GM12878 (cell line): Measurements from ENCODE around the gene TAS2R3. TPM values are rescaled to one million over a fixed set of nuclear protein-coding genes. Genes with fewer than 3 reads are reported as not detected.

Experiments used
- BCLAF1 ChIP-seq: fragments of 450-650 bp; IDR thresholded peaks from 2 replicates; pipeline ENCODE4 v1.6.1; 2017; ENCODE audit warnings: antibody characterized with exemption, mild to moderate bottlenecking, moderate library complexity
- BHLHE40 ChIP-seq, 2 experiments: fragments of 450-650 bp in 1 of 2; IDR thresholded peaks; 2 replicates each; pipeline ENCODE4 v1.6.1; 2011 to 2017; ENCODE audit warnings: low read depth in 2 of 2, borderline replicate concordance in 1 of 2, improper control_type of control experiment in 1 of 2, low read length in 1 of 2, mild to moderate bottlenecking in 1 of 2
- CREB1 ChIP-seq: IDR thresholded peaks from 2 replicates; pipeline ENCODE4 v1.6.1; 2012; ENCODE audit warnings: low read depth, mild to moderate bottlenecking, inconsistent platforms
- E2F8 ChIP-seq: fragments of 450-650 bp; IDR thresholded peaks from 2 replicates; pipeline ENCODE4 v1.6.1; 2018; ENCODE audit warnings: mild to moderate bottlenecking, low read depth, moderate library complexity; ENCODE audit not compliant: partially characterized antibody
- HDAC2 ChIP-seq: fragments of 200-600 bp; sonication (generic); IDR thresholded peaks from 2 replicates; pipeline ENCODE4 v1.6.1; 2017
- IRF3 ChIP-seq: fragments of 450-650 bp; IDR thresholded peaks from 2 replicates; pipeline ENCODE4 v1.6.1; 2014; ENCODE audit warnings: mild to moderate bottlenecking
- JUNB ChIP-seq: IDR thresholded peaks from 2 replicates; pipeline ENCODE4 v1.6.1; 2016; ENCODE audit warnings: antibody characterized with exemption, mild to moderate bottlenecking
- KAT2A ChIP-seq: conservative IDR thresholded peaks from 2 replicates; pipeline ENCODE4 v1.6.1; 2011; ENCODE audit warnings: low read depth, low read length; ENCODE audit not compliant: control insufficient read depth
- NBN ChIP-seq: fragments of 450-650 bp; IDR thresholded peaks from 2 replicates; pipeline ENCODE4 v1.6.1; 2016
- NFYB ChIP-seq: IDR thresholded peaks from 2 replicates; pipeline ENCODE4 v1.6.1; 2011; ENCODE audit warnings: low read depth, mild to moderate bottlenecking, low read length, improper control_type of control experiment, moderate library complexity; ENCODE audit not compliant: insufficient read depth
- RAD21 ChIP-seq: IDR thresholded peaks from 2 replicates; pipeline ENCODE4 v1.6.1; 2011; ENCODE audit warnings: mild to moderate bottlenecking, low read depth, low read length, moderate library complexity; ENCODE audit not compliant: insufficient read depth
- SIN3A ChIP-seq: IDR thresholded peaks from 2 replicates; pipeline ENCODE4 v1.6.1; 2012; ENCODE audit warnings: low read depth, low read length, improper control_type of control experiment
- SIX5 ChIP-seq: IDR thresholded peaks from 2 replicates; pipeline ENCODE4 v1.6.1; 2011; ENCODE audit warnings: mild to moderate bottlenecking, low read depth, low read length, moderate library complexity; ENCODE audit not compliant: severe bottlenecking
- USF2 ChIP-seq: IDR thresholded peaks from 2 replicates; pipeline ENCODE4 v1.6.1; 2011; ENCODE audit warnings: low read depth, low read length, improper control_type of control experiment, borderline replicate concordance
- ZBTB11 ChIP-seq: fragments of 450-650 bp; formaldehyde crosslinking; IDR thresholded peaks from 2 replicates; pipeline ENCODE4 v1.5.0; 2022; ENCODE audit warnings: mild to moderate bottlenecking, missing genetic modification characterization
- ZNF622 ChIP-seq: fragments of 450-650 bp; IDR thresholded peaks from 2 replicates; pipeline ENCODE4 v1.6.1; 2017; ENCODE audit warnings: mild to moderate bottlenecking, inconsistent platforms
- polyA plus RNA-seq, 11 experiments: library from polyadenylated mRNA; depleted of rRNA in 4 of 11; unstranded in 6 of 11; stranded (reverse) in 5 of 11; fragments of >200 nt; fragmentation: Nextera tagmentation in 4 of 11; fragmentation: Illumina TruSeq in 1 of 11; extraction: Ambion mirVana in 4 of 11; extraction: Trizol in 1 of 11; gene quantifications; 1 replicate in 1 of 11; 2 replicates in 10 of 11; pipeline versions ENCODE4 v1.2.1 to v1.2.3, GENCODE V29; 2011 to 2016; ENCODE audit warnings: inconsistent platforms in 2 of 11, missing spikeins in 2 of 11, low read depth in 1 of 11
- total RNA-seq, 4 experiments: library from RNA; depleted of rRNA in 3 of 4; stranded (reverse); fragments of >200 nt in 3 of 4; fragmentation: Illumina TruSeq in 1 of 4; extraction: Trizol in 1 of 4; gene quantifications; 2 replicates each; pipeline versions ENCODE4 v1.2.1 to v1.2.3, GENCODE V29; 2013 to 2021

Gene TAS2R3
- total and polyA plus RNA-seq, 10 of the 15 experiments (the other 5 are each of a cell fraction or from before 2014, with no cell fraction given): 0.21 to 1.1 (median 0.55) TPM; not detected in 4

GRCh38 chr7:141737836-141738591 is 25.9 kb upstream of the TAS2R3 start, which contains the start of gene SSBP1 (continued):
- TF ChIP-seq BCLAF1: no peak
- 0 out of 2 replicates have a peak, but pooled peaks have one; percentile 4 for TF ChIP-seq IRF3
- TF ChIP-seq BHLHE40 (IDR thresholded peaks at IDR 0.05; ENCODE audit: borderline replicate concordance in 1 of 2, low read depth in 2 of 2, low read length in 1 of 2): peak in 1 of 2 experiments; percentile 87; a peak in 2 of 4 replicates
- TF ChIP-seq KAT2A: no peak
- TF ChIP-seq CREB1: peak; percentile 96
- peak; percentile 82 for TF ChIP-seq SIX5
- TF ChIP-seq RAD21: peak; percentile 49
- peak; percentile 57; the same call in 1 of the 2 replicates for TF ChIP-seq SIN3A
- no peak for TF ChIP-seq ZNF622
- no peak for TF ChIP-seq HDAC2
- TF ChIP-seq NBN: peak; percentile 98
- peak; percentile 94 for TF ChIP-seq E2F8
- no peak; the same call in 1 of the 2 replicates for TF ChIP-seq USF2
- peak; percentile 95 for TF ChIP-seq ZBTB11 (CRISPR knock-in tag)
- TF ChIP-seq JUNB: peak; percentile 45; the same call in 1 of the 2 replicates
- no peak for TF ChIP-seq NFYB
